Coronary artery (tissue), 2 donors: ENCODE data around the gene GPR157.

Experiments used
- DNase-seq: peaks from one replicate; pipeline ENCODE4 v3.0.0-alpha.2; 2017; ENCODE audit warnings: low spot score
- H3K27ac ChIP-seq, 2 donors: fragments of 200-600 bp; sonication (generic); one replicate each; pipeline ENCODE4 v1.5.1; 2016 to 2019
- H3K4me3 ChIP-seq: fragments of 200-600 bp; sonication (generic); 2 replicates; pipeline ENCODE4 v1.5.1; 2016; ENCODE audit warnings: mild to moderate bottlenecking, moderate library complexity
- TF ChIP-seq, protein P1 (sequence below): fragments of 200-600 bp; sonication (generic); IDR thresholded peaks from one replicate; pipeline ENCODE4 v1.5.1; 2019; ENCODE audit warnings: antibody characterized with exemption

Gene GPR157, protein sequence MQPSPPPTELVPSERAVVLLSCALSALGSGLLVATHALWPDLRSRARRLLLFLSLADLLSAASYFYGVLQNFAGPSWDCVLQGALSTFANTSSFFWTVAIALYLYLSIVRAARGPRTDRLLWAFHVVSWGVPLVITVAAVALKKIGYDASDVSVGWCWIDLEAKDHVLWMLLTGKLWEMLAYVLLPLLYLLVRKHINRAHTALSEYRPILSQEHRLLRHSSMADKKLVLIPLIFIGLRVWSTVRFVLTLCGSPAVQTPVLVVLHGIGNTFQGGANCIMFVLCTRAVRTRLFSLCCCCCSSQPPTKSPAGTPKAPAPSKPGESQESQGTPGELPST

DNA sequence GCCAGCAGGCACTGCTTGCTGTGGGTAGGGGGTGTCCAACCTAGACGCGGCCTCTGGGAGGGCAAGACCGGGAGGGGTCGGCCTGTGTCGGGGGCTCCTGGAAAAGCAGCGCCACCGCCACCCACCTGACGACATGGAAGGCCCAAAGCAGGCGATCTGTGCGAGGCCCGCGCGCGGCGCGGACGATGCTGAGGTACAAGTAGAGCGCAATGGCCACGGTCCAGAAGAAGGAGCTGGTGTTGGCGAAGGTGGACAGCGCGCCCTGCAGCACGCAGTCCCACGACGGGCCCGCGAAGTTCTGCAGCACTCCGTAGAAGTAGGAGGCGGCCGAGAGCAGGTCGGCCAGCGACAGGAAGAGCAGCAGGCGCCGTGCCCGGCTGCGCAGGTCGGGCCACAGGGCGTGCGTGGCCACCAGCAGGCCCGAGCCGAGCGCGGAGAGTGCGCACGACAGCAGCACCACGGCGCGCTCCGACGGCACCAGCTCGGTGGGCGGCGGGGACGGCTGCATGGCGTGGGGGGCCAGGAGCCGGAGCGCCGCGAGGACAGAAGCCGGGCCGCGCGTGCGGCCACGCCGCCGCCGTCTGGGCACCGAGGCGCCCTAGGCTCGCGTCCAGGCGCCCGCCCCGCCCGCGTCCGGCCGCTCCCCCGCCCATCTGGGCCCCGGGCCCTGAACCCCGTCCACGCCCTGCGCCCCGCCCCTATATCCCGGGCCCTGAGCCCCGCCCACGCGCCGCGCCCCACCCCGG, at the start of gene GPR157:
TSS of gene GPR157 (minus strand) at position 583 of the 746 bp plus-strand sequence. CDS start at position 508, 75 bp downstream.
- DNase-seq, result peak; percentile 82
- Histone ChIP-seq H3K27ac (peak within 1 kb of the TSS; percentile 73 to 99), H3K4me3 (peak within 1 kb of the TSS; percentile 92)
- TF ChIP-seq, protein P1, sequence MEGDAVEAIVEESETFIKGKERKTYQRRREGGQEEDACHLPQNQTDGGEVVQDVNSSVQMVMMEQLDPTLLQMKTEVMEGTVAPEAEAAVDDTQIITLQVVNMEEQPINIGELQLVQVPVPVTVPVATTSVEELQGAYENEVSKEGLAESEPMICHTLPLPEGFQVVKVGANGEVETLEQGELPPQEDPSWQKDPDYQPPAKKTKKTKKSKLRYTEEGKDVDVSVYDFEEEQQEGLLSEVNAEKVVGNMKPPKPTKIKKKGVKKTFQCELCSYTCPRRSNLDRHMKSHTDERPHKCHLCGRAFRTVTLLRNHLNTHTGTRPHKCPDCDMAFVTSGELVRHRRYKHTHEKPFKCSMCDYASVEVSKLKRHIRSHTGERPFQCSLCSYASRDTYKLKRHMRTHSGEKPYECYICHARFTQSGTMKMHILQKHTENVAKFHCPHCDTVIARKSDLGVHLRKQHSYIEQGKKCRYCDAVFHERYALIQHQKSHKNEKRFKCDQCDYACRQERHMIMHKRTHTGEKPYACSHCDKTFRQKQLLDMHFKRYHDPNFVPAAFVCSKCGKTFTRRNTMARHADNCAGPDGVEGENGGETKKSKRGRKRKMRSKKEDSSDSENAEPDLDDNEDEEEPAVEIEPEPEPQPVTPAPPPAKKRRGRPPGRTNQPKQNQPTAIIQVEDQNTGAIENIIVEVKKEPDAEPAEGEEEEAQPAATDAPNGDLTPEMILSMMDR, result no peak

DNA sequence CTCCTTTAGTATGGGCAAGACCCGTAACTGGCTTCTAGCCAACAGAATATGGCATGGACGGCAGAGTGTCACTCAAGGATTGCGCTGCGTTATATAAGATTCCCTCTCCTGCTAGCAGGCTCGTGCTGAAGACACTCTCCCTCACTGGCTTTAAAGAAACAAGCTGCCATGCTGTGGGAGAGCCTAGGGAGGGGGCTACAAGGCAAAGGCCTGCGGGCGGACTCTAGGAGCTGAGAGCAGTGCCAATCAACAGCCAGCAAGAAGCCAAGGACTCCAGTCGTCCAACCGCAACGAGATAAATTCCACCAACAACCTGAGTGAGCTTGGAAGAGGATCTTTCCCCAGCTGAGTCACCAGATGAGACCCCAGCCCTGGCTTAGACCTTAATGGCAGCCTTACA, 45.9 kb upstream of the GPR157 start:
- TF ChIP-seq, protein P1, result no peak
- peak overlapping the region in 1 of 2 donors; percentile 5 for H3K27ac ChIP-seq
- no peak for DNase-seq
- no peak overlapping the region for H3K4me3 ChIP-seq

- TF ChIP-seq, protein P1, result no peak
Observed at GRCh38 chr1:9174243-9174642, 45.3 kb upstream of the GPR157 start.

GRCh38 chr1:9169601-9170137, 40.8 kb upstream of the GPR157 start:
- no peak for DNase-seq
- TF ChIP-seq, protein P1, result no peak
- Histone ChIP-seq H3K4me3 (no peak overlapping the region), H3K27ac (no peak overlapping the region)

More at GRCh38 chr1:9174243-9174642, 45.3 kb upstream of the GPR157 start:
- DNase-seq, result no peak
- Histone ChIP-seq H3K27ac (peak overlapping the region in 1 of 2 donors; percentile 65), H3K4me3 (no peak overlapping the region)

DNA sequence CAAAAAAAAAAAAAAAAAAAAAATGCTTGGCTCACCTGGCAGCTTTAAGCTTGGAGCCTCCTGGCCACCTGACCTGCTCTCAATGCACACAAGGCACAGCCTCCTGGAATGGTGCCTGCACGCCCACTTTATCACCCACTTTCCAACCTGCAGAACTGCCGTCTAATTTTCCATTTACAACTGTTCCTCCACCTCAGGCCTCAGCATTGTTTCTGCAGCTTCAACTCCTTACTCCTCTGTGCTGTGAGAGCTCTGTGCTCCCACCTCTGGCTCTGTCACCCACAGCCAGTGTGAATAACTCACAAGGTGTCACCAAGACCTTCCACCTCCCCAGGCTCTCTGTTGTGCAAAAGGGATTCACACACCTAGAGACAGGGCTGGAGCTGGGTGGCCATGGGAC, 38.7 kb upstream of the GPR157 start:
- TF ChIP-seq, protein P1, result no peak
- DNase-seq, result no peak
- no peak overlapping the region for H3K27ac ChIP-seq

DNA sequence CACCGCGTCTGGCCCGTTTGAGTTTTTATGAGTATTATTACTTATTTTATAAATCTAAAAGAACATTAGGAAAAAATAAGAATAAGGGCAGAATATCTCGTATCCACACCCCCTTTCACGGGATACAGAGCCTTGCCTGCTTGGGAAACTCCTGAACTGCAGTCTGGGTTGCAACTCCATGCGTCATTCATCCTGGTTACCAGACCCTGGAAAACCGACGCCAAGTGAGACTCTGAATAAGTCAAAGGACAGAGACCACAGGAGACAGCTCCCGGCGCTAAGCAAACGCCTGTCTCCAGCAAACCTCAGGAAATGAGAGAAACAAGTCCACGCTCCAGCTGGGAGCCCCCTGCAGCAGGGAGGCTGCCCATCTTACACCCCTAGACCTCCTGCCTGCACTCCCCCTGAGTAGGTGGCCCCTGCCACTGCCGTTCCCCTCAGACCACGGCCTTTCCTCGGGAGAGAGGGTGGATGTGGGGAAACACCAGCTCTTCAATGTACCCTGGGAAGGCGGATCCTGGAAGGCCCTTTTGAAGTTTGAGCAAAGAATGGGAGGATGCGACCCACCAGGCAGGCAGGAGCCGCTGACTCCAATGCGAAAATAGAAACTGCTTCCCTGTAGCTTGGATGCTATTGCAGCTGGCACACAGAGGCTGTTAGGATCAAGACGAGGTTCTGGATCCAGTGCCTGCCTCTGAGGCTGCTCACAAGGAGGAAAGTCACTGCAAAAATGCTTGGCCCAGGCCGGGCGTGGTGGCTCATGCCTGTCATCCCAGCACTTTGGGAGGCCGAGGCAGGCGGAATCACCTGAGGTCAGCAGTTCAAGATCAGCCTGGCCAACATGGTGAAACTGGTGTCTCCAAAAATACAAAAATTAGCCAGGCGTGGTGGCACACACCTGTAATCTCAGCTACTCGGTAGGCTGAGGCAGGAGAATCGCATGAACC, 37.7 kb upstream of the GPR157 start:
- no peak overlapping the region for H3K27ac ChIP-seq

More for the DNA sequence above, 38.7 kb upstream of the GPR157 start:
- no peak overlapping the region for H3K4me3 ChIP-seq

More for the DNA sequence above, 37.7 kb upstream of the GPR157 start:
- H3K4me3 ChIP-seq, result no peak overlapping the region
- DNase-seq, result no peak
- TF ChIP-seq, protein P1, result no peak
